Bronchial epithelial cell (primary cell): ENCODE measurements around the gene GSG1. TPM values are rescaled to one million over a fixed set of nuclear protein-coding genes. Genes with fewer than 3 reads are reported as not detected.
A peak's percentile ranks its signal among the peaks of the same experiment; 100 is the strongest.

Experiments
- DNase-seq: peaks from one replicate; pipeline ENCODE4 v3.0.0-alpha.2; 2010; ENCODE audit warnings: low read depth
- FAIRE-seq: peaks from 2 replicates; lab custom pipeline; 2011; peaks lifted over from hg19 to GRCh38; lab: Jason Lieb, UNC
- H3K27me3 ChIP-seq: 2 replicates; pipeline ENCODE4 v1.5.1; 2011; ENCODE audit warnings: low read length; ENCODE audit not compliant: control insufficient read depth, insufficient read depth
- H3K36me3 ChIP-seq: 2 replicates; pipeline ENCODE4 v1.5.1; 2011; ENCODE audit warnings: low read length; ENCODE audit not compliant: control insufficient read depth, insufficient read depth
- H3K4me3 ChIP-seq: 2 replicates; pipeline ENCODE4 v1.5.1; 2011; ENCODE audit warnings: mild to moderate bottlenecking, low read depth, low read length, control low read depth
- CTCF ChIP-seq: IDR thresholded peaks from 2 replicates; pipeline ENCODE4 v1.5.1; 2011; ENCODE audit warnings: mild to moderate bottlenecking, moderate library complexity, low read length, control low read depth, inconsistent platforms; ENCODE audit not compliant: insufficient read depth, severe bottlenecking
- total RNA-seq: library from RNA; depleted of rRNA; stranded (reverse); fragments of >200 nt; gene quantifications from 2 replicates; pipeline ENCODE4 v1.2.1, GENCODE V29; 2014

The GSG1 gene
- total RNA-seq, 1 donor from 2014 or later = not detected

GRCh38 chr12:13147688-13148484 is 44.4 kb upstream of the GSG1 start:
- no peak for TF ChIP-seq CTCF

GRCh38 chr12:13146336-13146938 is 43.0 kb upstream of the GSG1 start:
- TF ChIP-seq CTCF = no peak
- Histone ChIP-seq H3K27me3 (no peaks in the 10 kb centered on the region), H3K4me3 (no peak overlapping the region), H3K36me3 (no peaks in the 10 kb centered on the region)
- FAIRE-seq = no peak
- no peak for DNase-seq

More at GRCh38 chr12:13147688-13148484, 44.4 kb upstream of the GSG1 start:
- Histone ChIP-seq H3K36me3 (no peaks in the 10 kb centered on the region), H3K4me3 (no peak overlapping the region), H3K27me3 (no peaks in the 10 kb centered on the region)
- DNase-seq = no peak
- FAIRE-seq = no peak

GRCh38 chr12:13144266-13144828 is 40.9 kb upstream of the GSG1 start:
- Histone ChIP-seq H3K4me3 (no peak overlapping the region), H3K27me3 (no peaks in the 10 kb centered on the region), H3K36me3 (no peaks in the 10 kb centered on the region)
- no peak for DNase-seq
- FAIRE-seq = no peak
- TF ChIP-seq CTCF = no peak

- Histone ChIP-seq H3K4me3 (no peak overlapping the region), H3K36me3 (no peaks in the 10 kb centered on the region), H3K27me3 (no peaks in the 10 kb centered on the region)
- FAIRE-seq (peak; percentile 32), DNase-seq (no peak)
- no peak for TF ChIP-seq CTCF
Observed at GRCh38 chr12:13142747-13143146, 39.3 kb upstream of the GSG1 start.

- H3K36me3 ChIP-seq = no peaks in the 10 kb centered on the region
- no peak for TF ChIP-seq CTCF
- DNase-seq = no peak
- H3K27me3 ChIP-seq = no peaks in the 10 kb centered on the region
- H3K4me3 ChIP-seq = no peak overlapping the region
- FAIRE-seq = no peak
Observed at GRCh38 chr12:13141686-13142085, 38.2 kb upstream of the GSG1 start.
